Right lobe of liver (tissue), 6 donors: ENCODE measurements around the gene CASR. TPM values are rescaled to one million over a fixed set of nuclear protein-coding genes. Genes with fewer than 3 reads are reported as not detected.

Experiments used
- ATAC-seq, 4 donors: fragments of 200-7000 bp; cut with Tn5 transposase; one replicate each; pipeline ENCODE4 v1.9.1; 2020; ENCODE audit warnings: mild to moderate bottlenecking in 4 of 4, moderate library complexity in 4 of 4
- DNase-seq, 3 donors: peaks; one replicate each; pipeline ENCODE4 v3.0.0-alpha.2; 2020
- H3K27ac ChIP-seq, 3 donors: fragments of 200-600 bp; one replicate each; pipeline ENCODE4 v1.8.0; 2022
- H3K27me3 ChIP-seq, 2 donors: fragments of 200-600 bp; one replicate each; pipeline ENCODE4 v1.8.0; 2022
- H3K36me3 ChIP-seq, 4 donors: fragments of 200-600 bp; sonication (generic) in 1 of 4; one replicate each; pipeline versions ENCODE4 v1.5.1 to v1.8.0; 2017 to 2022; ENCODE audit warnings: control low read depth in 1 of 4
- H3K4me1 ChIP-seq, 4 donors: fragments of 200-600 bp; sonication (generic) in 1 of 4; one replicate each; pipeline versions ENCODE4 v1.5.1 to v1.8.0; 2017 to 2022; ENCODE audit warnings: control low read depth in 1 of 4
- H3K4me3 ChIP-seq, 3 donors: fragments of 200-600 bp; one replicate each; pipeline ENCODE4 v1.8.0; 2022
- H3K9me3 ChIP-seq, 4 donors: fragments of 200-600 bp; sonication (generic) in 1 of 4; one replicate each; pipeline versions ENCODE4 v1.5.1 to v1.8.0; 2017 to 2022; ENCODE audit warnings: control low read depth in 1 of 4
- POLR2A ChIP-seq: fragments of 450-650 bp; IDR thresholded peaks from one replicate; pipeline ENCODE4 v1.6.1; 2017; ENCODE audit warnings: antibody characterized with exemption, mild to moderate bottlenecking
- WGBS: methylation state at CpG from one replicate; pipeline ENCODE4 v1.1.6; 2018; ENCODE audit warnings: low coverage, low lambda C conversion rate; ENCODE audit not compliant: insufficient coverage; ENCODE audit errors: missing lambda C conversion rate; 5-methylcytosine and 5-hydroxymethylcytosine counted together
- intact Hi-C, 2 donors: fragments of 100-400 bp; cut with DNase I; formaldehyde crosslinking; loops; one replicate each; pipeline versions ENCODE4 v1.11.2 to v1.14.1; 2022
- total RNA-seq, 6 experiments: library from RNA; depleted of rRNA in 2 of 6; stranded (reverse); fragments of >200 nt in 2 of 6; fragmentation: NEBNext Ultra II Directional in 3 of 6; extraction: Animal tissue kit (Norgen Biotek cat#: 25700) in 3 of 6; gene quantifications; one replicate each; pipeline versions ENCODE4 v1.1.0 to v1.2.4, GENCODE V29; 2016 to 2023
- TF ChIP-seq, protein P1 (sequence below), 4 donors: fragments of 200-600 bp in 3 of 4; fragments of 450-650 bp in 1 of 4; IDR thresholded peaks; one replicate each; pipeline versions ENCODE4 v1.5.1 to v1.8.0; 2016 to 2022; ENCODE audit warnings: antibody characterized with exemption in 4 of 4, mild to moderate bottlenecking in 2 of 4
- donor health status: DM: no; HTN: yes; CAD: no.
- donor health status: DM: no; HTN: no; CAD: no.
- donor health status: DM: no; HTN: no; CAD: no.
- donor health status: DM: no; HTN: yes; CAD: no.
- donor health status: DM: no; HTN: yes; CAD: no.

The CASR gene
- total RNA-seq, 6 experiments from 2014 or later = 0.06 to 0.16 (median 0.13) TPM; not detected in 1

DNA sequence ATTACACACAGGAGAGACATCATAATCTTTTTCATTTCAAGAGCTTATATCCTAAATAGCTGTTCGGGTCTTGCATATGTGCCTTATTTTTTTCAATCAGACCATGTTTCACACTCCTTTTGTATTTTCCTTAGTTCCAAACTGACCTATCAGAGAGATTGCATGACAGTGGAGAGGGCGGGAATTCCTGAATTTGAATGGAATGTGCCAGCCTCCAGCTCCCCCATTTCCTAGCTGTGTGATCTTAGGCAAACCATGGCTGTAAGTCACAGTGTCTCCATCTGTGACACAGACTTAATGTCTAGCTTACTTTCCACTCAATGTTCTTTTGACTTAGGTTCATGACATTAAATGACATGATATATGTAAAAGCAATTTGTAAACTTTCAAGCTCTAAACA, 79.6 kb downstream of the CASR start:
- TF ChIP-seq POLR2A = no peak
- TF ChIP-seq, protein P1, sequence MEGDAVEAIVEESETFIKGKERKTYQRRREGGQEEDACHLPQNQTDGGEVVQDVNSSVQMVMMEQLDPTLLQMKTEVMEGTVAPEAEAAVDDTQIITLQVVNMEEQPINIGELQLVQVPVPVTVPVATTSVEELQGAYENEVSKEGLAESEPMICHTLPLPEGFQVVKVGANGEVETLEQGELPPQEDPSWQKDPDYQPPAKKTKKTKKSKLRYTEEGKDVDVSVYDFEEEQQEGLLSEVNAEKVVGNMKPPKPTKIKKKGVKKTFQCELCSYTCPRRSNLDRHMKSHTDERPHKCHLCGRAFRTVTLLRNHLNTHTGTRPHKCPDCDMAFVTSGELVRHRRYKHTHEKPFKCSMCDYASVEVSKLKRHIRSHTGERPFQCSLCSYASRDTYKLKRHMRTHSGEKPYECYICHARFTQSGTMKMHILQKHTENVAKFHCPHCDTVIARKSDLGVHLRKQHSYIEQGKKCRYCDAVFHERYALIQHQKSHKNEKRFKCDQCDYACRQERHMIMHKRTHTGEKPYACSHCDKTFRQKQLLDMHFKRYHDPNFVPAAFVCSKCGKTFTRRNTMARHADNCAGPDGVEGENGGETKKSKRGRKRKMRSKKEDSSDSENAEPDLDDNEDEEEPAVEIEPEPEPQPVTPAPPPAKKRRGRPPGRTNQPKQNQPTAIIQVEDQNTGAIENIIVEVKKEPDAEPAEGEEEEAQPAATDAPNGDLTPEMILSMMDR (IDR thresholded peaks at IDR 0.05) = no peak
- intact Hi-C loops = loop anchor here in 1 of 2 donors (5.0 kb wide), 1 partner anchor 166 kb away; no protein-coding TSS in a partner anchor
- no peak for DNase-seq

DNA sequence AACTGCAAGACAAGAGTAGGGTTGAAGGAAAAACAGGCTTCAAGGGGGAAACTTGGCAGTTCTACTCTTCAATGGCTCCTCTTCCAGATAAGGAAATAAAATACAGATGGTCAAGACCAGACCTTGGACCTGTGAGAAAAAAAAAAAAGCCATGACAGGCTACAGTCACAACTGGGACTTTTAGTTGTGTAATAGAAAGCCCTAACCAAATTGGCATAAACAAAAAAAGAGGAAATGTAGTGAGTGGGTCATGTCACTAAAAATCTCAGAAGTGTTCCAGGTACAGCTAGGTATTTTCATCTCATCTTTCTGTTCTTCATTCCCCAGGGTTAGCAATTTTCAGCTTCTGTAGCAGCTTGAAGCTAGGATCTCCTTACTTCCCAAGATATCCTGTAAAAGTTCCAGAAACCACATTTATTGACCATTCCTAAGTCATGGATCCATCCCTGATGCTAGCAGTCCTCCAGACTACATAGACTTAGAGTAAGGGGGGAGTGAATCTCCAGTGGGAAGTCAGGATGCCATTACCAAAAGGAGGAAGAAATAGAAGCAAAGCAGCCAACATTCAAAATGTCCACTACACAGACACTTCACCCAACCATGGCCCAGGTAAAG, 80.6 kb downstream of the CASR start:
- TF ChIP-seq POLR2A = no peak
- TF ChIP-seq, protein P1 (IDR thresholded peaks at IDR 0.05) = no peak

More for the DNA sequence above, 79.6 kb downstream of the CASR start:
- Histone ChIP-seq H3K9me3 (no peaks in the 10 kb centered on the region), H3K4me3 (no peak overlapping the region), H3K36me3 (no peaks in the 10 kb centered on the region), H3K4me1 (no peaks in the 10 kb centered on the region), H3K27ac (no peak overlapping the region), H3K27me3 (no peaks in the 10 kb centered on the region)
- no peak for ATAC-seq
- 82% methylated on average over 2 of the region's 2 CpGs for WGBS

DNA sequence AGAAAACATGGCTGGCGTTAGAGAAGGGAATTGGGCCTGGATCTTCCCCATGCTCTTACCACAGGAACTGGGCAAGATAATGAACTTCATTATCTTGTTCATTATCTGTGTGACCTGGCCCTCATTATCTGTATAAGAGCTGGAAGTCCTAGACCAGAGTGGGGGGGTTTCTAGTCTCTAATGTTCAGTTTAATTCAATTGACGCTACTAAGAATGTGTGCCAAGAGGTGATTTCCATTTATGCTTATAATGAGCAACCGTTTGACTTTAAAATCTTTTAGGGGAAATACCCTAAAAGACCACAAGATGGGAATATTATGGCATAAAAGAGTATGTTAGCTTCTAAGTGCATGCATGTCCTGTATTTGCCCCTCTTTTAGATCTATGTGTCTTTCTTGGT, 82.5 kb downstream of the CASR start:
- H3K4me3 ChIP-seq = no peak overlapping the region
- no peaks in the 10 kb centered on the region for H3K9me3 ChIP-seq
- intact Hi-C loops = no loop called here
- ATAC-seq = no peak
- no peaks in the 10 kb centered on the region for H3K27me3 ChIP-seq
- WGBS = 56% methylated on average over 2 of the region's 3 CpGs
- no peak overlapping the region for H3K27ac ChIP-seq
- no peaks in the 10 kb centered on the region for H3K4me1 ChIP-seq
- TF ChIP-seq, protein P1 (IDR thresholded peaks at IDR 0.05) = no peak
- no peak for TF ChIP-seq POLR2A
- H3K36me3 ChIP-seq = no peaks in the 10 kb centered on the region
- DNase-seq = no peak

More for the DNA sequence above, 80.6 kb downstream of the CASR start:
- no peaks in the 10 kb centered on the region for H3K4me1 ChIP-seq
- no peak overlapping the region for H3K27ac ChIP-seq
- H3K9me3 ChIP-seq = no peaks in the 10 kb centered on the region
- ATAC-seq = no peak
- H3K27me3 ChIP-seq = no peaks in the 10 kb centered on the region
- intact Hi-C loops = loop anchor here in 1 of 2 donors (5.0 kb wide), 1 partner anchor 167 kb away; no protein-coding TSS in a partner anchor
- H3K36me3 ChIP-seq = no peaks in the 10 kb centered on the region
- no peak overlapping the region for H3K4me3 ChIP-seq
- DNase-seq = no peak

GRCh38 chr3:122268257-122269024, 85.0 kb downstream of the CASR start:
- ATAC-seq (peak; percentile 24 to 91 (median 60)), DNase-seq (no peak)
- H3K27ac ChIP-seq = no peak overlapping the region
- no peaks in the 10 kb centered on the region for H3K4me1 ChIP-seq
- no peaks in the 10 kb centered on the region for H3K36me3 ChIP-seq
- no peaks in the 10 kb centered on the region for H3K9me3 ChIP-seq
- 50% methylated on average over 1 of the region's 1 CpG for WGBS
- TF ChIP-seq, protein P1 (IDR thresholded peaks at IDR 0.05) = no peak
- TF ChIP-seq POLR2A = no peak
- no peaks in the 10 kb centered on the region for H3K27me3 ChIP-seq
- no peak overlapping the region for H3K4me3 ChIP-seq
- intact Hi-C loops = no loop called here
